Muscle layer of colon (tissue), 2 donors: ENCODE measurements around the gene MDM4.
"Not testable (repeated sequence)": the region's sequence is repeated elsewhere in the genome, so short reads cannot be mapped to it uniquely, and the experiment has no call there.

Experiments used
- H3K27ac ChIP-seq: one replicate; pipeline ENCODE4 v1.7.0; 2013; ENCODE audit warnings: low read depth, mild to moderate bottlenecking, low read length, moderate library complexity
- H3K27me3 ChIP-seq, 2 donors: one replicate each; pipeline ENCODE4 v1.7.0; 2013; ENCODE audit warnings: low read length in 2 of 2, mild to moderate bottlenecking in 2 of 2; ENCODE audit not compliant: insufficient read depth in 2 of 2, control insufficient read depth in 1 of 2
- H3K36me3 ChIP-seq: one replicate; pipeline ENCODE4 v1.7.0; 2013; ENCODE audit warnings: mild to moderate bottlenecking, low read length; ENCODE audit not compliant: insufficient read depth
- H3K4me1 ChIP-seq: one replicate; pipeline ENCODE4 v1.7.0; 2013; ENCODE audit warnings: mild to moderate bottlenecking, low read length; ENCODE audit not compliant: insufficient read depth
- H3K4me3 ChIP-seq, 2 donors: one replicate each; pipeline ENCODE4 v1.7.0; 2013; ENCODE audit warnings: low read length in 2 of 2, low read depth in 1 of 2, mild to moderate bottlenecking in 1 of 2, moderate library complexity in 1 of 2
- H3K9ac ChIP-seq: one replicate; pipeline ENCODE4 v1.7.0; 2013; ENCODE audit warnings: low read length
- H3K9me3 ChIP-seq: one replicate; pipeline ENCODE4 v1.7.0; 2013; ENCODE audit warnings: mild to moderate bottlenecking, low read length
- donor health status: abdominal sarcoma.
- donor health status: Adenocarcinoma of cecum.

MDM4 gene

DNA sequence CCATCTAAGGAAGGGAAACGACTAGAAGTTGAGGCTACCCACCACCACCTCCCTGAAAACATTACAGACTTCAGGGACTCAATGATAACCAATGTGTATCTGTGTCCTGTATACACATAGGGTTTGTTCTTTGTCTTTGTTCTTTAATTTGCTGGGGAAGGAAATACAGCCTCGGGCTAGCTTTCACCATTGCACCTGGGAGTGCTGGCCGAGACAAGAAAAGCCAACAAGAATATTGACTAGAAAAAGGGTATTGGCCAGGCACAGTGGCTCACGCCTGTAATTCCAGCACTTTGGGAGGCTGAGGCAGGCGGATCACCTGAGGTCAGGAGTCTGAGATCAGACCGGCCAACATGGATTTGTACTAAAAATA, 50.4 kb downstream of the MDM4 start:
- no peak overlapping the region for H3K27ac ChIP-seq
- H3K9ac ChIP-seq: no peak overlapping the region
- peaks cover 11% of the 10 kb centered on the region for H3K4me1 ChIP-seq
- H3K9me3 ChIP-seq: no peaks in the 10 kb centered on the region
- peaks cover 13% of the 10 kb centered on the region for H3K36me3 ChIP-seq
- H3K4me3 ChIP-seq: no peak overlapping the region
- no peaks in the 10 kb centered on the region for H3K27me3 ChIP-seq

DNA sequence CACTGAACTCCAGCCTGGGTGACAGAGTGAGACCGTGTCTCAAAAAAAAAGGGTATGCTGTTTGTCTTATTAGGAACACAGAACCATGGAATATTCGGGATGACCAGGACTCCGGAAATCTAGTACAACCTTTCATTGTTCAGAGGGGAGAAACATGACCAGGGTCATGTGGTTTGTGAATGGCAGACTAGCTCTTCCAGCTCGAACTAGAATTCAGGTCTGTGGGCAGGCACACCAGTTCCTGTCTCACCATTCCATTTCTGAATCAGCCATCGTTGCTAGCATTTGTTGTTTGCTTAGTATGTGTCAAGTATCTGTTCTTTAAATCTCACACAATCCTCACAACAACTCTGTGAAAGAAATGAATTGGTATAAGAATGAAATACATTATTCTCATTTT, 50.9 kb downstream of the MDM4 start:
- H3K9me3 ChIP-seq: no peaks in the 10 kb centered on the region
- H3K27me3 ChIP-seq: no peaks in the 10 kb centered on the region
- H3K4me1 ChIP-seq: peaks cover 11% of the 10 kb centered on the region
- no peak overlapping the region for H3K27ac ChIP-seq
- peaks cover 13% of the 10 kb centered on the region for H3K36me3 ChIP-seq
- no peak overlapping the region for H3K4me3 ChIP-seq
- no peak overlapping the region for H3K9ac ChIP-seq

GRCh38 chr1:204568576-204569315, 52.5 kb downstream of the MDM4 start:
- Histone ChIP-seq H3K27me3 (no peaks in the 10 kb centered on the region), H3K4me3 (no peak overlapping the region), H3K4me1 (peaks cover 11% of the 10 kb centered on the region), H3K9ac (no peak overlapping the region), H3K27ac (no peak overlapping the region), H3K36me3 (peaks cover 3% of the 10 kb centered on the region), H3K9me3 (no peaks in the 10 kb centered on the region)

GRCh38 chr1:204569478-204569877, 53.3 kb downstream of the MDM4 start:
- Histone ChIP-seq H3K9ac (no peak overlapping the region), H3K36me3 (peaks cover 3% of the 10 kb centered on the region), H3K27me3 (no peaks in the 10 kb centered on the region), H3K4me1 (peaks cover 11% of the 10 kb centered on the region), H3K4me3 (no peak overlapping the region), H3K27ac (no peak overlapping the region), H3K9me3 (no peaks in the 10 kb centered on the region)

DNA sequence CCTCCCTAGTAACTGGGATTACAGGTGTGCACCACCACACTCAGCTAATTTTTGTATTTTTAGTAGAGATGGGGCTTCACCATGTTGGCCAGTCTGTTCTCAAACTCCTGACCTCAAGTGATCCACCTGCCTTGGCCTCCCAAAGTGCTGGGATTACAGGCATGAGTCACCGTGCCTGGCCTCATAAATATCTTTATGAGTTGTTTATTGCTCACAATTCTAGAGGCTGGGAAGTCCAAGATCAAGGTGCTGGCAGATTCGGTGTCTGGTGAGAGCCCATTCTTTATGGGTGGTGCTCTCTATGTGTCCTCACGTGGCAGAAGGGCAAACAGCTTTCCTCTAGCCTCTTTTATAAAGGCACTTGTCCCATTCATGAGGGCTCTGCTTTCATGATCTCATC, 53.8 kb downstream of the MDM4 start:
- not testable (repeated sequence) for H3K36me3 ChIP-seq, H3K4me3 ChIP-seq, H3K27ac ChIP-seq, H3K9ac ChIP-seq, H3K9me3 ChIP-seq, H3K27me3 ChIP-seq
- H3K4me1 ChIP-seq: peaks cover 11% of the 10 kb centered on the region

- H3K9ac ChIP-seq: no peak overlapping the region
- no peak overlapping the region for H3K27ac ChIP-seq
- H3K9me3 ChIP-seq: no peaks in the 10 kb centered on the region
- H3K4me3 ChIP-seq: no peak overlapping the region
- H3K4me1 ChIP-seq: peaks cover 11% of the 10 kb centered on the region
- no peaks in the 10 kb centered on the region for H3K27me3 ChIP-seq
- no peaks in the 10 kb centered on the region for H3K36me3 ChIP-seq
Observed at GRCh38 chr1:204571128-204571527, 54.9 kb downstream of the MDM4 start.

- no peak overlapping the region for H3K9ac ChIP-seq
- peaks cover 11% of the 10 kb centered on the region for H3K4me1 ChIP-seq
- no peaks in the 10 kb centered on the region for H3K36me3 ChIP-seq
- H3K27ac ChIP-seq: no peak overlapping the region
- H3K27me3 ChIP-seq: no peaks in the 10 kb centered on the region
- H3K4me3 ChIP-seq: no peak overlapping the region
- H3K9me3 ChIP-seq: no peaks in the 10 kb centered on the region
Observed at GRCh38 chr1:204571631-204572030, 55.4 kb downstream of the MDM4 start.

DNA sequence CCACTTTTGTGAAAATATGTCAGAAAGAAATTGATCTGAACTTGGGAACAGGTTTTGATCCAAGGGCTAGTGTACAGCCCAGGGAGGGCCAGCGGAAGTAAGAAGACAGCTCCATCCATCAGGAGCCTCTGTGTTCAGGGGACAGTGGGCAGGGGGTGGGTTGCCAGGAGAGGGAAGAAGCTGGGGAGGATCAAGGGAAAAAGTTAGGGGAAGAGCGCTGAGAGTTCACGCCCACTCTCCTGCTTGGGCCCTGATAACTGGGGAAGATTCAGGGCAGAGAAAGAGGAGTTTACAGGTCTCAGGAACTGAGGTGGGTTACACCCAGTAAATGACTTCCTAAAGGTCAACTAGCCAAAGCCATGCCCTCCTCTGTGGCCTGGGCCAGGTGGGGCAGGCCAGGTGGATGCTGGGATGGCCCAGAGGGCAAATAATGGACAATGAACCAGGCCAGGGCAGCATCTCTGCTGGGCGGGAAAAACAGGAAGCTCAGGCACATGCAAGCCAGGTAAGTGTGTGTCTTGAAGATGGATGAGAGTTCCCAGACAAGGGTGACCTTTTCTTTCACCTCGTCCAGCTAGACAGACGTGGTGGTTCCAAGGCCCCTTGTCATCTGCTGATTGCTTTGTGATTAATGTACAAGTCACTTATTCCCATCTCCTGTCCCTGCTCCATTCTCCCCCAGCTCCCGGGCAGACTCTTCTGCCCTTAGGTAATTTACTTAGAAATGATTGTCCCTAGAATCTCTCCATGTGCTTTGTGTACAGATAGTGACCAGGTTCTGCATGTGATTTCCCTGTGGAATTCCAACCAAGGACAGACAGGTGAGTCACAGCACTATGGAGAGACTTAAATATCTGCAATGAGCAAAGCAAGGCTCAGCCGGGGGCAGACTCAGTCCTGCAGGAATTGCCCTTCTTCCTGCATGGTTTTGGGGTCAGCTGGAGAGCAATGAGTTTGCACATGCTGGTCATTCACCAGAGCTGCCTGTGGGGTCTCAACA, 57.0 kb downstream of the MDM4 start:
- Histone ChIP-seq H3K27ac (no peak overlapping the region), H3K36me3 (no peaks in the 10 kb centered on the region), H3K9me3 (no peaks in the 10 kb centered on the region), H3K4me3 (no peak overlapping the region), H3K27me3 (no peaks in the 10 kb centered on the region), H3K4me1 (peaks cover 11% of the 10 kb centered on the region), H3K9ac (no peak overlapping the region)

DNA sequence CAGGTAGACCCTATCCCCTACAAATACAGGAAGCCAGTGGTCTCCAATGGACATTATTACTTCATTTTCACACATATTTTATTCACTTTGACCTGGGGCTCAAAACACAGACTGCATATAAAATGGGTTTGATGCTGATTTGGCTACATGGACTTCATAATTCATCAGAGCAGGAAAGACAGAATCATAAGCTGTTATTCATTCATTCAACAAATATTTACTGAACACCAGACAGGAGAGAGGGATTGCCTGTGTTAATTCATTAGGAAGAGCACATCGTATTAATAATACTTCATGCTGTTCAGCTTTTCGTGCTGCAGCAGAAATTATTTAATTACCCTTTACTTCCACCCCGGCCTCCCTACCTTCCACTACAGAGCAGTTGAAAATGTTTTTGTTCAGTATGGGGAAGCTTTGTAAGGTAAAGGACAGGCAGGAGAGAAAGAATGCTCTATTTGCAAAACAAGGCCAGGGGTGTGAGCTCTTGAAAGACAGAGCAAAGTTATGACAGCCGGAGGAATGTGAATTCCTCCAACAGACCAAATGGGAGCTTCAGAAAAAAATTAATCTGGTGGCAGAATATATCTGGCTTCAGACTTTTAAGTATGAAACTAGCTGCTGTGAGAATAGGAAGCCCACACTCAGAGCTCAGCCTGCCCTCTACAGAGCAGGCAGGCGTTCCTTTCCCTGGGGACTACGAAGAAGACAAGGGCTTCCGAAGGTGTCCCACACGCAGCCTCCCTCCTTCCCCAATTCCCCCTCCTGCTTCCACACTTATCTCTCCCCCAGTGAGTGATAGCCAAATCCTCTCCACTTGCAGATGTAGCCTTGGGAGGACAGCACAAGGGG, 58.0 kb downstream of the MDM4 start:
- Histone ChIP-seq H3K27ac (no peak overlapping the region), H3K36me3 (no peaks in the 10 kb centered on the region), H3K27me3 (no peaks in the 10 kb centered on the region), H3K4me3 (no peak overlapping the region), H3K4me1 (peaks cover 11% of the 10 kb centered on the region), H3K9me3 (no peaks in the 10 kb centered on the region), H3K9ac (no peak overlapping the region)

DNA sequence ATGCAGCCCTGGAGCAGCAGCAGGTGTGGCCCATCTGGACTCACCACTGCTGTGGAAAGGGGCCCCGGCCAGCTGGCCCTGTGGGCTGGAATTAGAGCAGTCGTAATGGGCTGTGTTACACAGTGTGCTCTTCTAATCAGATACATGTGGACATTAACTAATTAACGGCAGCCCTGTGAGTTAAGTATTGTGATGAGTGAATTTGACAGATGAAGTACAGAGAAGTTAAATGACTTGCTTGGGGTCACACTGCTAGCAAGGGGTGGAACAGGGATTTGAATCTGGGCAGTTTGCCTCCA, 58.6 kb downstream of the MDM4 start:
- Histone ChIP-seq H3K9me3 (no peaks in the 10 kb centered on the region), H3K4me3 (no peak overlapping the region), H3K27ac (no peak overlapping the region), H3K36me3 (no peaks in the 10 kb centered on the region), H3K27me3 (no peaks in the 10 kb centered on the region), H3K9ac (no peak overlapping the region), H3K4me1 (peaks cover 5% of the 10 kb centered on the region)
